Neural progenitor cell (in vitro differentiated cells): ENCODE measurements around the gene PDZD4.

Experiments
- CTCF ChIP-seq: fragments of 200-600 bp; sonication (generic); IDR thresholded peaks from 2 replicates; pipeline ENCODE4 v1.5.1; 2017; ENCODE audit warnings: antibody characterized with exemption, mild to moderate bottlenecking
- EZH2 ChIP-seq: fragments of 200-600 bp; sonication (generic); IDR thresholded peaks from 2 replicates; pipeline ENCODE4 v1.6.1; 2017; ENCODE audit warnings: antibody characterized with exemption, mild to moderate bottlenecking, moderate library complexity
- EZH2phosphoT487 ChIP-seq: fragments of 200-600 bp; sonication (generic); IDR thresholded peaks from 2 replicates; pipeline ENCODE4 v1.6.1; 2017; ENCODE audit warnings: antibody characterized with exemption

DNA sequence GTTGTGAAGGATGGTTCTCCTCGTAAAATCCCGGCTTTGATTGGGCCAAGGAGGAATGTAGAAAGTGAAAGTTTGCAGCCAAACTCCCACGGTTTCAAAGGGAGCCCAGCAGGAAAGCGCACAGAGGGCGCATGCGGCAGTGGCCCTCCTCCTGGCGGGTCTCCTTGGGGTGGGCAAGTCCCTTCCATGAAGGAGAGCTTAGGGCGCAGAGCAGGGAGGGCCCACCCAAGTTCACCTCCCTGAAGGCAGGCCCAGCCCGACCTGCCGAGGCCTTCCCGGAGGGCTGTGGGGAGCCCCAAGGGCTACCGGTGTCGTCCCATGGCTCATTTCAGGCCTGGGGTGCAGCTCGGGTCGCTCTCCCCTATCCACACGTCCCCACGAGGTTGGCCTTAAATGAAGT, 2.0 kb downstream of the PDZD4 start:
- no peak for TF ChIP-seq CTCF
- no peak for TF ChIP-seq EZH2
- no peak for TF ChIP-seq EZH2phosphoT487
